Sigmoid colon (tissue), 7 donors: ENCODE data around the gene MANBA. TPM values are rescaled to one million over a fixed set of nuclear protein-coding genes. Genes with fewer than 3 reads are reported as not detected.

Source experiments
- DNase-seq: peaks from one replicate; pipeline ENCODE4 v3.0.0-alpha.2; 2019
- H3K27ac ChIP-seq, 4 donors: fragments of 200-600 bp; sonication (generic); one replicate each; pipeline ENCODE4 v1.5.1; 2016 to 2019; ENCODE audit warnings: mild to moderate bottlenecking in 1 of 4
- H3K27me3 ChIP-seq, 3 donors: fragments of 200-600 bp; sonication (generic); one replicate each; pipeline ENCODE4 v1.5.1; 2019; ENCODE audit warnings: mild to moderate bottlenecking in 1 of 3
- H3K36me3 ChIP-seq, 4 donors: fragments of 200-600 bp; sonication (generic); one replicate each; pipeline ENCODE4 v1.5.1; 2016 to 2019
- H3K4me1 ChIP-seq, 4 donors: fragments of 200-600 bp; sonication (generic); one replicate each; pipeline ENCODE4 v1.5.1; 2017 to 2019
- H3K4me3 ChIP-seq, 4 donors: fragments of 200-600 bp; sonication (generic); one replicate each; pipeline ENCODE4 v1.5.1; 2017 to 2019; ENCODE audit warnings: mild to moderate bottlenecking in 2 of 4, moderate library complexity in 1 of 4
- H3K9me3 ChIP-seq, 4 donors: fragments of 200-600 bp in 3 of 4; sonication (generic) in 3 of 4; one replicate each; pipeline versions ENCODE4 v1.5.1 to v1.6.1; 2013 to 2019
- EP300 ChIP-seq, 4 donors: sonication (generic); formaldehyde crosslinking; IDR thresholded peaks; one replicate each; pipeline ENCODE4 v1.6.1; 2017; ENCODE audit warnings: antibody characterized with exemption in 4 of 4
- POLR2A ChIP-seq, 2 donors: fragments of 450-650 bp; IDR thresholded peaks; one replicate each; pipeline ENCODE4 v1.6.1; 2016; ENCODE audit warnings: antibody characterized with exemption in 2 of 2, mild to moderate bottlenecking in 2 of 2, moderate library complexity in 2 of 2
- POLR2AphosphoS5 ChIP-seq, 4 donors: sonication (generic); formaldehyde crosslinking; IDR thresholded peaks; one replicate each; pipeline ENCODE4 v1.6.1; 2017; ENCODE audit warnings: antibody characterized with exemption in 4 of 4
- WGBS, 2 donors: extraction: QIAGEN DNeasy Blood & Tissue Kit; methylation state at CpG; one replicate each; pipeline ENCODE4 v1.1.7; 2013; 5-methylcytosine and 5-hydroxymethylcytosine counted together
- intact Hi-C: fragments of 100-400 bp; cut with DNase I; formaldehyde crosslinking; loops from one replicate; pipeline ENCODE4 v1.15.1; 2023
- polyA plus RNA-seq, 3 donors: library from polyadenylated mRNA; stranded (reverse); fragments of 200-250 nt; gene quantifications; one replicate each; pipeline ENCODE4 v1.2.3, GENCODE V29; 2013
- total RNA-seq, 4 donors: library from RNA; depleted of rRNA; stranded (reverse); fragments of >200 nt; gene quantifications; one replicate each; pipeline ENCODE4 v1.1.0, GENCODE V29; 2016
- TF ChIP-seq, protein P1 (sequence below), 4 experiments: fragments of 450-650 bp in 3 of 4; fragments of 200-600 bp in 1 of 4; IDR thresholded peaks; one replicate each; pipeline ENCODE4 v1.5.1; 2016 to 2019; ENCODE audit warnings: antibody characterized with exemption in 4 of 4, mild to moderate bottlenecking in 3 of 4, moderate library complexity in 2 of 4
- donor health status: healthy with polysubstance abuse.
- donor health status: Bipolar disorder and iron deficiency.
- donor health status: healthy.

Gene MANBA
- total and polyA plus RNA-seq, 7 donors: 8.4 to 47.4 (median 25.3) TPM

DNA sequence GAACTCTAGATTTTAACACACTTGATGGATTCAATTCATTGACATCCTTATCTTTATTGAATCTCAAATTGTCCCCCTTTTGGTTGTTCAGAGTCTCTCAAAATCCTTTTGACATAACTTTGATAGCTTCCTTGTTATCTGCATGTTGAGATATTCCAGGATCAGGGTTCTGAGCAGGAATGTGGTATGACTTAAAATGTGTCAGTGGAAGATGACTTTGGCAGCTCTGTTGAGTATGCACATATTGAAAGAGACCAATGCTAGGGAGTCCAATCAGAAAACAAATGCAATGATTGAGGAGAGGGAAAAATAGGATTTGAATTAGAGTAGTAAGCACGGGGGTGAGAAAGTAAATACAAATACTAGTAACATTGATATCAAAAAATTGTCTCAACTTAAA, 93.8 kb downstream of the MANBA start:
- no peak overlapping the region for H3K27ac ChIP-seq
- TF ChIP-seq EP300 (IDR thresholded peaks at IDR 0.05) (no peak), POLR2A (IDR thresholded peaks at IDR 0.05) (no peak), POLR2AphosphoS5 (IDR thresholded peaks at IDR 0.05) (no peak)
- TF ChIP-seq, protein P1, sequence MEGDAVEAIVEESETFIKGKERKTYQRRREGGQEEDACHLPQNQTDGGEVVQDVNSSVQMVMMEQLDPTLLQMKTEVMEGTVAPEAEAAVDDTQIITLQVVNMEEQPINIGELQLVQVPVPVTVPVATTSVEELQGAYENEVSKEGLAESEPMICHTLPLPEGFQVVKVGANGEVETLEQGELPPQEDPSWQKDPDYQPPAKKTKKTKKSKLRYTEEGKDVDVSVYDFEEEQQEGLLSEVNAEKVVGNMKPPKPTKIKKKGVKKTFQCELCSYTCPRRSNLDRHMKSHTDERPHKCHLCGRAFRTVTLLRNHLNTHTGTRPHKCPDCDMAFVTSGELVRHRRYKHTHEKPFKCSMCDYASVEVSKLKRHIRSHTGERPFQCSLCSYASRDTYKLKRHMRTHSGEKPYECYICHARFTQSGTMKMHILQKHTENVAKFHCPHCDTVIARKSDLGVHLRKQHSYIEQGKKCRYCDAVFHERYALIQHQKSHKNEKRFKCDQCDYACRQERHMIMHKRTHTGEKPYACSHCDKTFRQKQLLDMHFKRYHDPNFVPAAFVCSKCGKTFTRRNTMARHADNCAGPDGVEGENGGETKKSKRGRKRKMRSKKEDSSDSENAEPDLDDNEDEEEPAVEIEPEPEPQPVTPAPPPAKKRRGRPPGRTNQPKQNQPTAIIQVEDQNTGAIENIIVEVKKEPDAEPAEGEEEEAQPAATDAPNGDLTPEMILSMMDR (IDR thresholded peaks at IDR 0.05): no peak
- intact Hi-C loops: no loop called here
- no peaks in the 10 kb centered on the region for H3K4me1 ChIP-seq
- no peak for DNase-seq
- no peaks in the 10 kb centered on the region for H3K9me3 ChIP-seq
- H3K27me3 ChIP-seq: no peaks in the 10 kb centered on the region
- 89 to 92% methylated on average over 1 of the region's 1 CpG for WGBS, 2 donors
- H3K4me3 ChIP-seq: no peak overlapping the region
- peaks cover 0 to 47% (median 3%) of the 10 kb centered on the region in 4 donors for H3K36me3 ChIP-seq

DNA sequence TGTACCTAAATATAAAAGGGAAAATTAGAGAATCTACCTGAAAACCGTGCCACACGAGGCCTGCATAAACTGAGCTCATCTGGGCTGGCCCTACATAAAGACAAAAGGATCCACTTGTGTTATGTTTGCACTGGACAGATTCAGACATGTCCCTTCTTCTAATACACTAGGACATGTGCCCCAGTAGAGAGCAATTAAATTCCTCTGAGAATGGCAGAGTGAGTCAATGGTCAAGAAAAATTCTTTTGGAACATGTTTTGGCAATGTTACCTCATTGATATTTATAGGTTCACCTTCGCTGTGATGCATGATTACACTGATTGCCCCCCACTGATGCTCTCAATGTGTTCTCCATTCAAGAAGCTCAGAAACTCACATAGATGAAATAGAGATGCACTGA, 95.2 kb downstream of the MANBA start:
- no peak for TF ChIP-seq POLR2A (IDR thresholded peaks at IDR 0.05)
- TF ChIP-seq, protein P1 (IDR thresholded peaks at IDR 0.05): no peak
- TF ChIP-seq EP300 (IDR thresholded peaks at IDR 0.05): no peak
- TF ChIP-seq POLR2AphosphoS5 (IDR thresholded peaks at IDR 0.05): no peak
- Histone ChIP-seq H3K27me3 (no peaks in the 10 kb centered on the region), H3K9me3 (no peaks in the 10 kb centered on the region), H3K36me3 (peaks cover 0 to 43% (median 2%) of the 10 kb centered on the region in 4 donors), H3K4me1 (no peaks in the 10 kb centered on the region), H3K27ac (no peak overlapping the region), H3K4me3 (no peak overlapping the region)
- 94 to 96% methylated on average over 3 of the region's 3 CpGs for WGBS, 2 donors
- intact Hi-C loops: no loop called here
- no peak for DNase-seq

DNA sequence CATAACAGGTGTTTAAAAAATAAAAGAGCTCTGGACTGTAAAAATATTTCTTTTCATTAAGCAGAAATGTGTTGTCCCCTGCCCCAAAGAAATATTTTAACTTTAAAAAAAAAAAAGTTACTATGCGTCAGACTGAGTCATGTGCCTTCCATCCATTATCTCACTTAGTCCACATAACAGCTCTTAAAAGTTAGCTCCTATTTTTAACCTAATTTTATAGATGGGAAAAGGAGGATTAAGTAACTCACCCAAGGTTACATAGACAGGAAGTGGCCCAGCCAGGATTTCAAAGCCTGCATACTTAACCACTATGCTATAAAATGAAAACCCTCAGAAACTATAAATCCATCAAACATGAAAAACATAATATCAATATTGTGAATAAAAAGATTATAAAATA, 97.7 kb downstream of the MANBA start:
- H3K27me3 ChIP-seq: no peaks in the 10 kb centered on the region
- H3K36me3 ChIP-seq: peaks cover 0 to 30% (median 0%) of the 10 kb centered on the region in 4 donors
- no peak overlapping the region for H3K27ac ChIP-seq
- H3K9me3 ChIP-seq: no peaks in the 10 kb centered on the region
- no peak for TF ChIP-seq POLR2AphosphoS5 (IDR thresholded peaks at IDR 0.05)
- TF ChIP-seq, protein P1 (IDR thresholded peaks at IDR 0.05): no peak
- no peak for TF ChIP-seq POLR2A (IDR thresholded peaks at IDR 0.05)
- no peak for TF ChIP-seq EP300 (IDR thresholded peaks at IDR 0.05)
- no peaks in the 10 kb centered on the region for H3K4me1 ChIP-seq
- DNase-seq: no peak
- no peak overlapping the region for H3K4me3 ChIP-seq
- WGBS, 2 donors: 94% methylated on average over 1 of the region's 1 CpG
- intact Hi-C loops: no loop called here

- no peak for DNase-seq
- Histone ChIP-seq H3K4me3 (no peak overlapping the region), H3K27ac (no peak overlapping the region), H3K27me3 (no peaks in the 10 kb centered on the region), H3K9me3 (no peaks in the 10 kb centered on the region), H3K4me1 (no peaks in the 10 kb centered on the region), H3K36me3 (peaks cover 0 to 2% (median 0%) of the 10 kb centered on the region in 4 donors)
- intact Hi-C loops: no loop called here
- TF ChIP-seq POLR2A (IDR thresholded peaks at IDR 0.05): no peak
- TF ChIP-seq, protein P1 (IDR thresholded peaks at IDR 0.05): no peak
- TF ChIP-seq POLR2AphosphoS5 (IDR thresholded peaks at IDR 0.05): no peak
- TF ChIP-seq EP300 (IDR thresholded peaks at IDR 0.05): no peak
- 55 to 78% methylated on average over 5 of the region's 5 CpGs for WGBS, 2 donors
Observed at GRCh38 chr4:102657206-102657605, 103.6 kb downstream of the MANBA start.

DNA sequence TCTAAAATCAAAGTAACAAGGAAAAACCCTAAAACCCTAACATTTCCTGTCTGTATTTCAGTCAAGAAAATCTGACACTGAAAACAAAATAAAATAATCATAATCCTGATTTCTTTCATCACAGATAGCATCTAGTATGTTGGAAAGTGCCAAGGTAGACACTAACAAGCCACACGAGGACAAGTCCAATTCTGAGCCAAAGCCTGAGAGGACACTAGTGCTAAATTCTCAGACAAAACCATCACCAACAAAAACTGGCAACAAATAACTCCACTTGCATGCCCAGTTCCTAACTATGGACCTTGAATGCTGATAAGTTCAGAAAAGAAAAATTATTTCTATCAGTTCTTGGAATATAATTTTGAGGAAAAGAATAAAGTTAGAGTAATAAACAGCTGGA, 113.7 kb downstream of the MANBA start:
- Histone ChIP-seq H3K27ac (no peak overlapping the region), H3K36me3 (peaks cover 0 to 24% (median 3%) of the 10 kb centered on the region in 4 donors), H3K9me3 (no peaks in the 10 kb centered on the region), H3K4me3 (no peak overlapping the region), H3K27me3 (no peaks in the 10 kb centered on the region), H3K4me1 (no peaks in the 10 kb centered on the region)
- 82 to 87% methylated on average over 1 of the region's 1 CpG for WGBS, 2 donors
- TF ChIP-seq EP300 (IDR thresholded peaks at IDR 0.05) (no peak), POLR2A (IDR thresholded peaks at IDR 0.05) (no peak), POLR2AphosphoS5 (IDR thresholded peaks at IDR 0.05) (no peak)
- TF ChIP-seq, protein P1 (IDR thresholded peaks at IDR 0.05): no peak
- DNase-seq: no peak
- intact Hi-C loops: no loop called here
